Measurements from ENCODE around the gene DGKD. TPM values are rescaled to one million over a fixed set of nuclear protein-coding genes. Genes with fewer than 3 reads are reported as not detected.
A peak's percentile ranks its signal among the peaks of the same experiment; 100 is the strongest.

The DGKD gene
- total RNA-seq, 1 experiment from 2014 or later, result 105 TPM

- no peaks in the 10 kb centered on the region for H3K4me1 ChIP-seq
- POLR2A ChIA-PET, result no interaction called here
- no peak for DNase-seq
- BruUV-seq (replicated peaks), result TSS peak; percentile 54
- no peaks in the 10 kb centered on the region for H3K36me3 ChIP-seq (ENCODE audit: control insufficient read depth, insufficient read depth, low read length)
- Mint-ChIP-seq H3K27me3 (ENCODE audit: insufficient read depth, unreplicated experiment) (no peaks in the 10 kb centered on the region), H3K9me3 (ENCODE audit: unreplicated experiment) (no peaks in the 10 kb centered on the region), H3K27ac (ENCODE audit: unreplicated experiment) (no peak overlapping the region), H3K36me3 (ENCODE audit: insufficient read depth, unreplicated experiment) (peaks cover 81% of the 10 kb centered on the region), H3K4me1 (ENCODE audit: low read depth, unreplicated experiment) (no peaks in the 10 kb centered on the region), H3K4me3 (ENCODE audit: unreplicated experiment) (no peak overlapping the region)
- no peak overlapping the region for H3K4me3 ChIP-seq (ENCODE audit: low read depth, low read length)
- CTCF ChIA-PET, result no interaction called here
- no peaks in the 10 kb centered on the region for H3K9me3 ChIP-seq
- intact Hi-C loops (cut with micrococcal nuclease; ENCODE audit: unreplicated experiment), result no loop called here
- H3K27me3 ChIP-seq (replicated peaks; ENCODE audit: control insufficient read depth, insufficient read depth, low read length), result no peaks in the 10 kb centered on the region
- TF ChIP-seq CTCF (IDR thresholded peaks at IDR 0.05; ENCODE audit: insufficient read depth in 1 of 2, low read depth in 1 of 2, low read length in 1 of 2, severe bottlenecking in 1 of 2, unreplicated experiment in 1 of 2), result no peak
Observed at GRCh38 chr2:233471291-233472035, 117.2 kb downstream of the DGKD start.

- no peak overlapping the region for H3K4me3 Mint-ChIP-seq (ENCODE audit: unreplicated experiment)
- Histone ChIP-seq H3K27me3 (replicated peaks; ENCODE audit: control insufficient read depth, insufficient read depth, low read length) (no peaks in the 10 kb centered on the region), H3K4me3 (ENCODE audit: low read depth, low read length) (no peak overlapping the region), H3K9me3 (no peaks in the 10 kb centered on the region), H3K4me1 (no peaks in the 10 kb centered on the region), H3K36me3 (ENCODE audit: control insufficient read depth, insufficient read depth, low read length) (no peaks in the 10 kb centered on the region)
- CTCF ChIA-PET, result no interaction called here
- H3K9me3 Mint-ChIP-seq (ENCODE audit: unreplicated experiment), result no peaks in the 10 kb centered on the region
- no peak overlapping the region for H3K27ac Mint-ChIP-seq (ENCODE audit: unreplicated experiment)
- no peaks in the 10 kb centered on the region for H3K4me1 Mint-ChIP-seq (ENCODE audit: low read depth, unreplicated experiment)
- intact Hi-C loops (cut with micrococcal nuclease; ENCODE audit: unreplicated experiment), result no loop called here
- POLR2A ChIA-PET, result no interaction called here
- H3K36me3 Mint-ChIP-seq (ENCODE audit: insufficient read depth, unreplicated experiment), result peaks cover 71% of the 10 kb centered on the region
- DNase-seq, result no peak
- H3K27me3 Mint-ChIP-seq (ENCODE audit: insufficient read depth, unreplicated experiment), result no peaks in the 10 kb centered on the region
- no peak for TF ChIP-seq CTCF (IDR thresholded peaks at IDR 0.05; ENCODE audit: insufficient read depth in 1 of 2, low read depth in 1 of 2, low read length in 1 of 2, severe bottlenecking in 1 of 2, unreplicated experiment in 1 of 2)
- no TSS peak for BruUV-seq (replicated peaks)
Observed at GRCh38 chr2:233473386-233473791, 119.1 kb downstream of the DGKD start.

DNA sequence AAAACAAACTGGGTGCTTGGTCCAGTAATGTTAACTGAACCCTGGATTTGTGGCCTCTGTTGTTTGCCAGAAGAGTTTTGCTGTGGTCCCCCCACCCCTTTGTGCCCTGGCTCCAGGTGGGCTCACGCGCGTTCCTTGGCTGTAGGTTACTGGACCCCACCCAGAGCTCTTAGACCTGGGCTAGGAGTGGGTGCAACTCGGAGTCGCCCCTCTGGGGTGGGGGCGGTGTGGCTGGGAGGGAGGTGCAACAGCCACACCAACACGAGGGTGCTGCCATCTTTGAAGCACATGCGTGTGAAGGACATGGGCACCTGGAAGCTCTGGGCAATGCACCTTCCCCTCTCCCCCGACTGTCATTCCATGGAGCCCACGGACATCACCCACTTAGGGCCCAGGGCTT, 119.6 kb downstream of the DGKD start:
- H3K4me3 ChIP-seq (ENCODE audit: low read depth, low read length), result no peak overlapping the region
- DNase-seq, result no peak
- Mint-ChIP-seq H3K4me3 (ENCODE audit: unreplicated experiment) (no peak overlapping the region), H3K9me3 (ENCODE audit: unreplicated experiment) (no peaks in the 10 kb centered on the region), H3K4me1 (ENCODE audit: low read depth, unreplicated experiment) (no peaks in the 10 kb centered on the region), H3K27ac (ENCODE audit: unreplicated experiment) (no peak overlapping the region), H3K27me3 (ENCODE audit: insufficient read depth, unreplicated experiment) (no peaks in the 10 kb centered on the region), H3K36me3 (ENCODE audit: insufficient read depth, unreplicated experiment) (peaks cover 71% of the 10 kb centered on the region)
- H3K27me3 ChIP-seq (replicated peaks; ENCODE audit: control insufficient read depth, insufficient read depth, low read length), result no peaks in the 10 kb centered on the region
- intact Hi-C loops (cut with micrococcal nuclease; ENCODE audit: unreplicated experiment), result no loop called here
- ChIA-PET POLR2A (no interaction called here), CTCF (no interaction called here)
- H3K4me1 ChIP-seq, result no peaks in the 10 kb centered on the region
- H3K9me3 ChIP-seq, result no peaks in the 10 kb centered on the region
- no TSS peak for BruUV-seq (replicated peaks)
- no peaks in the 10 kb centered on the region for H3K36me3 ChIP-seq (ENCODE audit: control insufficient read depth, insufficient read depth, low read length)
- TF ChIP-seq CTCF (IDR thresholded peaks at IDR 0.05; ENCODE audit: insufficient read depth in 1 of 2, low read depth in 1 of 2, low read length in 1 of 2, severe bottlenecking in 1 of 2, unreplicated experiment in 1 of 2), result no peak

Measured in Caco-2 (cell line).